HG03097 (cell line): Measurements from ENCODE around the gene SRGAP3.

Experiments used
- ATAC-seq: cut with Tn5 transposase; IDR thresholded peaks from one replicate; pipeline ENCODE4 v1.9.1; 2021; ENCODE audit not compliant: unreplicated experiment, low FRiP score

Gene SRGAP3

GRCh38 chr3:9123840-9124239, 125.6 kb downstream of the SRGAP3 start:
- no peak for ATAC-seq

GRCh38 chr3:9122732-9123364, 126.6 kb downstream of the SRGAP3 start:
- ATAC-seq = no peak

GRCh38 chr3:9121366-9122001, 128.0 kb downstream of the SRGAP3 start:
- no peak for ATAC-seq

- ATAC-seq = no peak
Measured at GRCh38 chr3:9119331-9119730, 130.1 kb downstream of the SRGAP3 start.

- no peak for ATAC-seq
Measured at GRCh38 chr3:9118222-9118621, 131.2 kb downstream of the SRGAP3 start.

GRCh38 chr3:9117220-9117619, 132.2 kb downstream of the SRGAP3 start:
- ATAC-seq = no peak

GRCh38 chr3:9116336-9116735, 133.1 kb downstream of the SRGAP3 start:
- no peak for ATAC-seq

GRCh38 chr3:9115336-9115735, 134.1 kb downstream of the SRGAP3 start:
- no peak for ATAC-seq

GRCh38 chr3:9113040-9113439, 136.4 kb downstream of the SRGAP3 start:
- no peak for ATAC-seq

GRCh38 chr3:9111866-9112265, 137.6 kb downstream of the SRGAP3 start:
- ATAC-seq = no peak

GRCh38 chr3:9111417-9111816, 138.0 kb downstream of the SRGAP3 start:
- ATAC-seq = no peak

GRCh38 chr3:9110802-9111201, 138.6 kb downstream of the SRGAP3 start:
- no peak for ATAC-seq

GRCh38 chr3:9110316-9110715, 139.1 kb downstream of the SRGAP3 start:
- no peak for ATAC-seq

GRCh38 chr3:9109568-9109914, 139.9 kb downstream of the SRGAP3 start:
- ATAC-seq = no peak

- ATAC-seq = no peak
Measured at GRCh38 chr3:9108876-9109567, 140.4 kb downstream of the SRGAP3 start.

GRCh38 chr3:9107738-9108137, 141.7 kb downstream of the SRGAP3 start:
- no peak for ATAC-seq

- ATAC-seq = no peak
Measured at GRCh38 chr3:9105421-9105820, 144.0 kb downstream of the SRGAP3 start.

GRCh38 chr3:9104121-9104520, 145.3 kb downstream of the SRGAP3 start:
- ATAC-seq = no peak

- no peak for ATAC-seq
Measured at GRCh38 chr3:9102240-9102981, 147.0 kb downstream of the SRGAP3 start.

GRCh38 chr3:9101286-9101685, 148.2 kb downstream of the SRGAP3 start:
- ATAC-seq = no peak

- ATAC-seq = no peak
Measured at GRCh38 chr3:9100513-9100894, 148.9 kb downstream of the SRGAP3 start.
